Endothelial cell of umbilical vein (primary cell): Measurements from ENCODE around the gene WDR5. TPM values are rescaled to one million over a fixed set of nuclear protein-coding genes. Genes with fewer than 3 reads are reported as not detected.

Experiments used
- BruUV-seq: library from RNA; stranded (reverse); fragments of 400-500 nt; replicated peaks from 2 replicates; lab custom pipeline; 2021; lab: Mats Ljungman, UMichigan
- CTCF ChIA-PET: fragments of 300-600, 350-600 bp; sonication (Branson Sonifier 250); formaldehyde crosslinking; loops from one replicate; lab custom pipeline; 2021; ENCODE audit warnings: antibody characterized with exemption, inconsistent platforms; lab: Charles Lee
- POLR2A ChIA-PET: fragments of 300-600, 350-600 bp; sonication (Branson Sonifier 250); formaldehyde crosslinking; loops from one replicate; lab custom pipeline; 2021; ENCODE audit warnings: antibody characterized with exemption, inconsistent platforms; lab: Charles Lee
- DNase-seq: peaks from one replicate; pipeline ENCODE4 v3.0.0-alpha.2; 2011; ENCODE audit warnings: low read depth, low spot score
- FAIRE-seq: peaks from 2 replicates; lab custom pipeline; 2011; peaks lifted over from hg19 to GRCh38; lab: Jason Lieb, UNC
- H2AFZ ChIP-seq: 2 replicates; pipeline ENCODE4 v1.6.0; 2012; ENCODE audit warnings: low read depth, low read length, control low read depth, inconsistent platforms
- H3K27ac ChIP-seq: 2 replicates; pipeline ENCODE4 v1.5.1; 2011; ENCODE audit warnings: low read depth, mild to moderate bottlenecking, control low read depth, low read length, moderate library complexity; ENCODE audit not compliant: insufficient read depth
- H3K27me3 ChIP-seq, 2 experiments: 2 replicates each; pipeline versions ENCODE4 v1.6.0 to v1.6.1; 2011; ENCODE audit warnings: low read length in 2 of 2, mixed read lengths in 1 of 2; ENCODE audit not compliant: control insufficient read depth in 2 of 2, insufficient read depth in 2 of 2
- H3K36me3 ChIP-seq, 2 experiments: 2 replicates in 1 of 2; 3 replicates in 1 of 2; pipeline ENCODE4 v1.5.1; 2011; ENCODE audit warnings: low read length in 2 of 2, mild to moderate bottlenecking in 1 of 2, moderate library complexity in 1 of 2; ENCODE audit not compliant: control insufficient read depth in 2 of 2, insufficient read depth in 2 of 2; ENCODE audit errors: extremely low read depth in 1 of 2
- H3K4me1 ChIP-seq: 3 replicates; pipeline ENCODE4 v1.5.1; 2011; ENCODE audit warnings: mild to moderate bottlenecking, low read length; ENCODE audit not compliant: control insufficient read depth, insufficient read depth; ENCODE audit errors: extremely low read depth
- H3K4me2 ChIP-seq: 2 replicates; pipeline ENCODE4 v1.6.1; 2011; ENCODE audit warnings: low read length, control low read depth, mixed read lengths; ENCODE audit not compliant: insufficient read depth
- H3K4me3 ChIP-seq, 3 experiments: fragments of 200-600 bp in 1 of 3; sonication (generic), shearing (Covaris generic) in 1 of 3; replicated peaks in 1 of 3; 2 replicates each; pipeline ENCODE4 v1.5.1; 2011 to 2016; ENCODE audit warnings: control low read depth in 3 of 3, low read length in 3 of 3, mild to moderate bottlenecking in 2 of 3, inconsistent platforms in 1 of 3, low read depth in 1 of 3, moderate library complexity in 1 of 3; ENCODE audit not compliant: insufficient read depth in 1 of 3
- H3K79me2 ChIP-seq: 2 replicates; pipeline ENCODE4 v1.6.0; 2012; ENCODE audit warnings: low read length, inconsistent platforms; ENCODE audit not compliant: control insufficient read depth, insufficient read depth
- H3K9ac ChIP-seq: replicated peaks from 2 replicates; pipeline ENCODE3; 2011; ENCODE audit warnings: low read length, control low read depth; ENCODE audit not compliant: insufficient read depth; ENCODE audit errors: extremely low read depth
- H3K9me1 ChIP-seq: replicated peaks from 3 replicates; pipeline ENCODE4 v1.6.0; 2011; ENCODE audit warnings: mild to moderate bottlenecking, low read length; ENCODE audit not compliant: control insufficient read depth, insufficient read depth; ENCODE audit errors: extremely low read depth
- H3K9me3 ChIP-seq: replicated peaks from 2 replicates; pipeline ENCODE4 v1.5.1; 2012; ENCODE audit warnings: low read length, inconsistent platforms; ENCODE audit not compliant: control insufficient read depth, insufficient read depth
- H4K20me1 ChIP-seq: replicated peaks from 2 replicates; pipeline ENCODE3; 2011; ENCODE audit warnings: mild to moderate bottlenecking, low read length; ENCODE audit not compliant: control insufficient read depth, insufficient read depth; ENCODE audit errors: extremely low read depth
- CTCF ChIP-seq, 2 donors: IDR thresholded peaks; 1 replicate in 1 of 2; 2 replicates in 1 of 2; pipeline ENCODE4 v1.5.1; 2011; ENCODE audit warnings: low read length in 2 of 2, mild to moderate bottlenecking in 2 of 2, moderate library complexity in 2 of 2, control low read depth in 1 of 2, inconsistent platforms in 1 of 2, low read depth in 1 of 2; ENCODE audit not compliant: insufficient read depth in 1 of 2; ENCODE audit errors: extremely low read depth in 1 of 2
- EZH2 ChIP-seq: IDR thresholded peaks from 2 replicates; pipeline ENCODE4 v1.6.1; 2012; ENCODE audit warnings: borderline replicate concordance, low read depth, mild to moderate bottlenecking, moderate library complexity, low read length, inconsistent platforms; ENCODE audit not compliant: severe bottlenecking
- FOS ChIP-seq: IDR thresholded peaks from 2 replicates; pipeline ENCODE4 v1.6.1; 2011; ENCODE audit warnings: mild to moderate bottlenecking, low read length, moderate library complexity, borderline replicate concordance; ENCODE audit not compliant: insufficient read depth
- GATA2 ChIP-seq: IDR thresholded peaks from 2 replicates; pipeline ENCODE4 v1.7.0; 2011; ENCODE audit warnings: low read depth, mild to moderate bottlenecking, moderate library complexity, mixed read lengths, low read length; ENCODE audit not compliant: insufficient read length, insufficient read depth
- JUN ChIP-seq: IDR thresholded peaks from 2 replicates; pipeline ENCODE4 v1.6.1; 2011; ENCODE audit warnings: borderline replicate concordance, low read depth; ENCODE audit not compliant: insufficient read length, insufficient read depth
- MYC ChIP-seq: IDR thresholded peaks from one replicate; pipeline ENCODE4 v1.6.1; 2011; ENCODE audit warnings: mild to moderate bottlenecking, low read depth, low read length
- POLR2A ChIP-seq: IDR thresholded peaks from 2 replicates; pipeline ENCODE4 v1.6.1; 2012; ENCODE audit warnings: low read depth, mild to moderate bottlenecking, control low read depth, low read length
- POLR2AphosphoS5 ChIP-seq: IDR thresholded peaks from 2 replicates; pipeline ENCODE4 v1.6.1; 2012; ENCODE audit warnings: low read depth, mild to moderate bottlenecking, control low read depth, low read length, moderate library complexity; ENCODE audit not compliant: insufficient read depth
- dilution Hi-C: fragments of 300-500 bp; cut with MboI; formaldehyde crosslinking; loops from one replicate; pipeline ENCODE4 v1.15.0; 2019; ENCODE audit warnings: low sequenced_read_pairs; ENCODE audit not compliant: extremely low pct_ligation_motif_present
- intact Hi-C: fragments of 100-400 bp; cut with micrococcal nuclease; formaldehyde crosslinking; loops from one replicate; pipeline ENCODE4 v1.10.0; 2022
- polyA plus RNA-seq, 4 experiments: library from polyadenylated mRNA; depleted of rRNA in 3 of 4; stranded (reverse) in 3 of 4; unstranded in 1 of 4; fragments of >200 nt; gene quantifications; 2 replicates each; pipeline versions ENCODE4 v1.2.1 to v1.2.3, GENCODE V29; 2011 to 2012; ENCODE audit warnings: missing spikeins in 1 of 4
- small RNA-seq: library from RNA; depleted of rRNA; stranded (forward); fragments of <200 nt; gene quantifications from one replicate; pipeline ENCODE3, GENCODE V24; 2012; ENCODE audit warnings: low replicate concordance, low read depth; ENCODE audit not compliant: insufficient read depth, insufficient read length
- total RNA-seq: library from RNA; stranded (reverse); gene quantifications from 2 replicates; pipeline ENCODE4 v1.2.3, GENCODE V29; 2021
- TF ChIP-seq, protein P1 (sequence below): IDR thresholded peaks from 2 replicates; pipeline ENCODE4 v1.6.1; 2011; ENCODE audit not compliant: insufficient read depth, insufficient read length

The WDR5 gene
- total and polyA plus RNA-seq, 2 donors (not counting 3 experiments of a cell fraction or from before 2014, with no cell fraction given), result 32.1 to 42.5 TPM

- ChIA-PET POLR2A (no interaction called here), CTCF (interaction anchor here (1.1 kb wide), 1 partner anchor 10 kb away, joined by 3 read pairs; no protein-coding TSS in a partner anchor)
- H3K4me3 ChIP-seq, result no peak overlapping the region
- H3K4me2 ChIP-seq, result no peak overlapping the region
- no peaks in the 10 kb centered on the region for H3K9me1 ChIP-seq
- FAIRE-seq (no peak), DNase-seq (no peak)
- dilution Hi-C loops (no loop called here), intact Hi-C loops (no loop called here)
- H2AFZ ChIP-seq, result no peak overlapping the region
- H3K36me3 ChIP-seq, result no peaks in the 10 kb centered on the region
- H3K27me3 ChIP-seq, result no peaks in the 10 kb centered on the region
- BruUV-seq, result no TSS peak
- H3K4me1 ChIP-seq, result peaks cover 8% of the 10 kb centered on the region
- no peak for TF ChIP-seq FOS
- TF ChIP-seq JUN, result no peak
- TF ChIP-seq POLR2AphosphoS5, result no peak
- no peak for TF ChIP-seq EZH2
- TF ChIP-seq GATA2, result no peak
- TF ChIP-seq CTCF (IDR thresholded peaks at IDR 0.05; ENCODE audit: extremely low read depth in 1 of 2, insufficient read depth in 1 of 2, low read depth in 1 of 2, low read length in 2 of 2), result no peak
- TF ChIP-seq MYC, result no peak
- TF ChIP-seq, protein P1, sequence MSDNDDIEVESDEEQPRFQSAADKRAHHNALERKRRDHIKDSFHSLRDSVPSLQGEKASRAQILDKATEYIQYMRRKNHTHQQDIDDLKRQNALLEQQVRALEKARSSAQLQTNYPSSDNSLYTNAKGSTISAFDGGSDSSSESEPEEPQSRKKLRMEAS, result no peak
- TF ChIP-seq POLR2A, result no peak
- H3K79me2 ChIP-seq, result no peaks in the 10 kb centered on the region
- H4K20me1 ChIP-seq, result no peaks in the 10 kb centered on the region
- H3K9ac ChIP-seq, result no peak overlapping the region
- no peak overlapping the region for H3K27ac ChIP-seq
- H3K9me3 ChIP-seq, result no peaks in the 10 kb centered on the region
These were observed 73.3 kb downstream of the WDR5 start for GRCh38 chr9:134208981-134209725.

Small RNA genes within 50 kb of the gene (small RNA-seq; reads per million reads assigned to genes)
- gene RNU6ATAC, result 2.2 reads per million, percentile 4 among the genes with 10 or more reads in this experiment

Other genes with a start within 250 kb of the WDR5 start
- gene VAV2, start 143.8 kb upstream of the WDR5 start, total RNA-seq, result 29.9 and 30.6 TPM in 2 replicates
- gene VAV2, start 143.8 kb upstream of the WDR5 start, polyA plus RNA-seq, result 8.6 and 10.6 TPM in 2 replicates
- 15.4 and 18.2 TPM in 2 replicates for gene BRD3OS, start 110.6 kb upstream of the WDR5 start, total RNA-seq
- gene BRD3OS, start 110.6 kb upstream of the WDR5 start, polyA plus RNA-seq, result 10.6 and 11.9 TPM in 2 replicates
- 47.1 and 54.1 TPM in 2 replicates for gene BRD3, start 68.1 kb upstream of the WDR5 start, total RNA-seq
- 10.5 and 13.7 TPM in 2 replicates for gene BRD3, start 68.1 kb upstream of the WDR5 start, polyA plus RNA-seq
- 116 and 164 TPM in 2 replicates for gene RNU6ATAC, start 28.5 kb downstream of the WDR5 start, total RNA-seq
- not detected in 2 replicates for gene RNU6ATAC, start 28.5 kb downstream of the WDR5 start, polyA plus RNA-seq
- gene RXRA, start 190.4 kb downstream of the WDR5 start, total RNA-seq, result 37.4 and 38.9 TPM in 2 replicates
- 14.9 and 15.4 TPM in 2 replicates for gene RXRA, start 190.4 kb downstream of the WDR5 start, polyA plus RNA-seq